Measurements from ENCODE around the gene CGB3. TPM values are rescaled to one million over a fixed set of nuclear protein-coding genes. Genes with fewer than 3 reads are reported as not detected.
A peak's percentile ranks its signal among the peaks of the same experiment; 100 is the strongest.

Gene CGB3
- total RNA-seq, 1 experiment from 2014 or later = 0.46 TPM

DNA sequence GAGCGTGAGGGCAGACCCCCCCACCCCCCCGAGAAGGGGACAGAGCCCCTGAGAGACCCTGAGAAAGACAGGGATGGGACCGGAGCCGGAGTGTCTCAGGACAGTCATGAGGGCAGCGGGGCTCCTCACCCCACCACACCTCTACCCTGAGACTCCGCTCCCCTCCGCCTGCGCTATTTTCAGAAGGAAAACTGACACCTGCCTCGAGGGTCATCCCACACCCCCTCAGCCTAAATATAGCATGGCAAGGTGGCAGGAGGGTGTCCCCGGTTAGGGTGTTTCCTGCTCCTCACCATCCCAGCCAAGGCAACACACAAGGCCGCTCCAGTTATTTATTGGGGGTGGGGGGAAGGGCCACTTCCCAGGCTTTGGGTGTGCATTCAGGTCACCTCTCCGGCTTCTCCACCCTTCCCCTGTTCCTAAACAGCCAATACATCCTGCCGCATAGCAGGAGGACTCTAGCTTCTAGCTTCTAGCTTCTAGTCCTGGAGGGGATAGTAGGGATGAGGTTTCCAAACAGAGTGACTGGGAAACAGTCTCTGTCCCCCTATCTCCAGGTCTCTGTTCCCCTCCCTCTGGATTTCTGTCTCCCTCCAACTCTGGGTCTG is 41.9 kb upstream of the CGB3 start:
- Histone ChIP-seq H4K5ac (ENCODE audit: insufficient read length, low read depth, low read length) (no peak overlapping the region), H3K79me1 (ENCODE audit: insufficient read depth, low read depth, low read length, poor library complexity, severe bottlenecking) (no peaks in the 10 kb centered on the region), H3K9ac (ENCODE audit: extremely low read depth, insufficient read length, low read length) (no peak overlapping the region), H3K4me2 (ENCODE audit: insufficient read depth, insufficient read length, low read length) (peak overlapping the region; percentile 62), H3K9me3 (ENCODE audit: control insufficient read depth, low read depth, low read length) (no peaks in the 10 kb centered on the region), H3K23me2 (ENCODE audit: insufficient read length, low read depth, low read length, poor library complexity, severe bottlenecking) (peaks cover 3% of the 10 kb centered on the region), H3K4ac (ENCODE audit: low read depth, low read length) (no peak overlapping the region), H2BK120ac (ENCODE audit: low read depth, low read length, poor library complexity, severe bottlenecking) (no peak overlapping the region), H2AK5ac (ENCODE audit: insufficient read length, low read length) (no peak overlapping the region), H3K23ac (ENCODE audit: insufficient read length, low read depth, low read length) (no peak overlapping the region), H3K27me3 (ENCODE audit: insufficient read depth, low read length) (peaks cover 33% of the 10 kb centered on the region; the same call in 1 of the 2 replicates), H3K27ac (ENCODE audit: insufficient read length, low read depth, low read length) (no peak overlapping the region), H3K56ac (ENCODE audit: insufficient read length, low read depth, low read length) (no peak overlapping the region), H2AFZ (ENCODE audit: low read length) (no peak overlapping the region), H3K4me1 (ENCODE audit: insufficient read depth, low read length) (peaks cover 2% of the 10 kb centered on the region; the same call in 1 of the 2 replicates), H3K79me2 (ENCODE audit: insufficient read depth, low read length) (no peaks in the 10 kb centered on the region), H2BK5ac (ENCODE audit: insufficient read length, low read length) (no peak overlapping the region), H2BK12ac (ENCODE audit: insufficient read length, low read depth, low read length) (no peak overlapping the region), H4K91ac (ENCODE audit: insufficient read length, low read depth, low read length) (no peak overlapping the region), H3K18ac (ENCODE audit: insufficient read length, low read depth, low read length) (no peak overlapping the region), H2BK20ac (ENCODE audit: low read depth, low read length, poor library complexity, severe bottlenecking) (no peak overlapping the region), H2BK15ac (ENCODE audit: low read depth, low read length) (no peak overlapping the region), H4K20me1 (ENCODE audit: control insufficient read depth, insufficient read depth, insufficient read length) (no peaks in the 10 kb centered on the region), H3T11ph (ENCODE audit: low read length) (no peak overlapping the region), H4K8ac (replicated peaks; ENCODE audit: insufficient read length, low read depth, low read length) (no peak overlapping the region), H3K14ac (ENCODE audit: insufficient read depth, low read length) (no peak overlapping the region)
- H3K4me3 Mint-ChIP-seq = peak overlapping the region; percentile 19 to 39; a peak in 3 of 5 replicates
- peaks cover 7 to 14% of the 10 kb centered on the region in 2 experiments; a peak in 4 of 5 replicates for H3K9me3 Mint-ChIP-seq
- H3K36me3 Mint-ChIP-seq (ENCODE audit: insufficient read depth in 1 of 3, low read depth in 3 of 3) = peaks cover 0 to 4% (median 3%) of the 10 kb centered on the region in 3 experiments; a peak in 3 of 7 replicates
- TF ChIP-seq, protein P1, sequence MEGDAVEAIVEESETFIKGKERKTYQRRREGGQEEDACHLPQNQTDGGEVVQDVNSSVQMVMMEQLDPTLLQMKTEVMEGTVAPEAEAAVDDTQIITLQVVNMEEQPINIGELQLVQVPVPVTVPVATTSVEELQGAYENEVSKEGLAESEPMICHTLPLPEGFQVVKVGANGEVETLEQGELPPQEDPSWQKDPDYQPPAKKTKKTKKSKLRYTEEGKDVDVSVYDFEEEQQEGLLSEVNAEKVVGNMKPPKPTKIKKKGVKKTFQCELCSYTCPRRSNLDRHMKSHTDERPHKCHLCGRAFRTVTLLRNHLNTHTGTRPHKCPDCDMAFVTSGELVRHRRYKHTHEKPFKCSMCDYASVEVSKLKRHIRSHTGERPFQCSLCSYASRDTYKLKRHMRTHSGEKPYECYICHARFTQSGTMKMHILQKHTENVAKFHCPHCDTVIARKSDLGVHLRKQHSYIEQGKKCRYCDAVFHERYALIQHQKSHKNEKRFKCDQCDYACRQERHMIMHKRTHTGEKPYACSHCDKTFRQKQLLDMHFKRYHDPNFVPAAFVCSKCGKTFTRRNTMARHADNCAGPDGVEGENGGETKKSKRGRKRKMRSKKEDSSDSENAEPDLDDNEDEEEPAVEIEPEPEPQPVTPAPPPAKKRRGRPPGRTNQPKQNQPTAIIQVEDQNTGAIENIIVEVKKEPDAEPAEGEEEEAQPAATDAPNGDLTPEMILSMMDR (conservative IDR thresholded peaks at IDR 0.05) = no peak
- peaks cover 29 to 44% of the 10 kb centered on the region in 2 experiments for H3K4me1 Mint-ChIP-seq
- peaks cover 77% of the 10 kb centered on the region for H3K27me3 Mint-ChIP-seq (ENCODE audit: low read depth)
- no peak for DNase-seq
- no CpG with 5 or more reads among the region's 13 CpGs for WGBS (ENCODE audit: extremely low coverage, insufficient read length, low lambda C conversion rate)
- no peak overlapping the region for H3K27ac Mint-ChIP-seq
